ENCODE measurements around the gene XPR1. TPM values are rescaled to one million over a fixed set of nuclear protein-coding genes. Genes with fewer than 3 reads are reported as not detected.
A peak's percentile ranks its signal among the peaks of the same experiment; 100 is the strongest.

The XPR1 gene
- total and polyA plus RNA-seq, 2 donors (not counting 3 experiments of a cell fraction or from before 2014, with no cell fraction given), result 23.9 to 26.7 TPM

GRCh38 chr1:180773210-180773865, 141.5 kb downstream of the XPR1 start:
- no peak overlapping the region for H3K4me2 ChIP-seq (ENCODE audit: insufficient read depth, low read length)
- no TSS peak for BruUV-seq (replicated peaks)
- no peak overlapping the region for H3K9ac ChIP-seq (replicated peaks; ENCODE audit: extremely low read depth, insufficient read depth, low read length)
- H2AFZ ChIP-seq (ENCODE audit: low read depth, low read length), result no peak overlapping the region
- H4K20me1 ChIP-seq (replicated peaks; ENCODE audit: control insufficient read depth, extremely low read depth, insufficient read depth, low read length), result no peaks in the 10 kb centered on the region
- H3K36me3 ChIP-seq (ENCODE audit: control insufficient read depth in 2 of 2, extremely low read depth in 1 of 2, insufficient read depth in 2 of 2, low read length in 2 of 2), result no peaks in the 10 kb centered on the region
- H3K79me2 ChIP-seq (ENCODE audit: control insufficient read depth, insufficient read depth, low read length), result peaks cover 2% of the 10 kb centered on the region
- no peaks in the 10 kb centered on the region for H3K9me1 ChIP-seq (replicated peaks; ENCODE audit: control insufficient read depth, extremely low read depth, insufficient read depth, low read length)
- TF ChIP-seq MYC (IDR thresholded peaks at IDR 0.05; ENCODE audit: low read depth, low read length) (no peak), FOS (IDR thresholded peaks at IDR 0.05; ENCODE audit: borderline replicate concordance, insufficient read depth, low read length) (peak; percentile 61)
- DNase-seq (ENCODE audit: low read depth, low spot score), result peak; percentile 64
- no peak overlapping the region for H3K27ac ChIP-seq (ENCODE audit: insufficient read depth, low read depth, low read length)
- H3K4me1 ChIP-seq (ENCODE audit: control insufficient read depth, extremely low read depth, insufficient read depth, low read length), result peaks cover 7% of the 10 kb centered on the region
- no peaks in the 10 kb centered on the region for H3K9me3 ChIP-seq (replicated peaks; ENCODE audit: control insufficient read depth, insufficient read depth, low read length)
- FAIRE-seq, result peak; percentile 76
- ChIA-PET POLR2A (no interaction called here), CTCF (interaction anchor here (0.9 to 1.8 kb wide), 3 partner anchors 13 to 90 kb away, joined by 3 to 8 read pairs (median 3); no protein-coding TSS in a partner anchor)
- H3K27me3 ChIP-seq (ENCODE audit: control insufficient read depth in 2 of 2, insufficient read depth in 2 of 2, low read length in 2 of 2), result no peaks in the 10 kb centered on the region
- no peak overlapping the region for H3K4me3 ChIP-seq (replicated peaks in 1 of 3; ENCODE audit: insufficient read depth in 1 of 3, low read depth in 1 of 3, low read length in 3 of 3)
- intact Hi-C loops (cut with micrococcal nuclease), result loop anchor here (5.0 kb wide), 1 partner anchor 256 kb away; no protein-coding TSS in a partner anchor
- dilution Hi-C loops (cut with MboI; ENCODE audit: extremely low pct_ligation_motif_present, low sequenced_read_pairs), result no loop called here

GRCh38 chr1:180775801-180776200, 144.0 kb downstream of the XPR1 start:
- intact Hi-C loops (cut with micrococcal nuclease), result loop anchor here (5.0 kb wide), 1 partner anchor 86 kb away; no protein-coding TSS in a partner anchor
- FAIRE-seq (no peak), DNase-seq (ENCODE audit: low read depth, low spot score) (no peak)
- H2AFZ ChIP-seq (ENCODE audit: low read depth, low read length), result no peak overlapping the region
- no peaks in the 10 kb centered on the region for H3K27me3 ChIP-seq (ENCODE audit: control insufficient read depth in 2 of 2, insufficient read depth in 2 of 2, low read length in 2 of 2)
- TF ChIP-seq POLR2A (IDR thresholded peaks at IDR 0.05; ENCODE audit: low read depth, low read length) (no peak), FOS (IDR thresholded peaks at IDR 0.05; ENCODE audit: borderline replicate concordance, insufficient read depth, low read length) (no peak), GATA2 (IDR thresholded peaks at IDR 0.05; ENCODE audit: insufficient read depth, insufficient read length, low read depth, low read length) (no peak), POLR2AphosphoS5 (IDR thresholded peaks at IDR 0.05; ENCODE audit: insufficient read depth, low read depth, low read length) (no peak), JUN (IDR thresholded peaks at IDR 0.05; ENCODE audit: borderline replicate concordance, insufficient read depth, insufficient read length, low read depth) (no peak), CTCF (IDR thresholded peaks at IDR 0.05; ENCODE audit: extremely low read depth in 1 of 2, insufficient read depth in 1 of 2, low read depth in 1 of 2, low read length in 2 of 2) (no peak), MYC (IDR thresholded peaks at IDR 0.05; ENCODE audit: low read depth, low read length) (no peak), MAX (IDR thresholded peaks at IDR 0.05; ENCODE audit: insufficient read depth, insufficient read length) (no peak)
- H3K27ac ChIP-seq (ENCODE audit: insufficient read depth, low read depth, low read length), result no peak overlapping the region
- no peaks in the 10 kb centered on the region for H3K36me3 ChIP-seq (ENCODE audit: control insufficient read depth in 2 of 2, extremely low read depth in 1 of 2, insufficient read depth in 2 of 2, low read length in 2 of 2)
- H3K4me2 ChIP-seq (ENCODE audit: insufficient read depth, low read length), result no peak overlapping the region
- no peak overlapping the region for H3K9ac ChIP-seq (replicated peaks; ENCODE audit: extremely low read depth, insufficient read depth, low read length)
- H3K9me3 ChIP-seq (replicated peaks; ENCODE audit: control insufficient read depth, insufficient read depth, low read length), result no peaks in the 10 kb centered on the region
- ChIA-PET POLR2A (no interaction called here), CTCF (no interaction called here)
- H3K9me1 ChIP-seq (replicated peaks; ENCODE audit: control insufficient read depth, extremely low read depth, insufficient read depth, low read length), result no peaks in the 10 kb centered on the region
- peaks cover 2% of the 10 kb centered on the region for H3K79me2 ChIP-seq (ENCODE audit: control insufficient read depth, insufficient read depth, low read length)
- no peak overlapping the region for H3K4me3 ChIP-seq (replicated peaks in 1 of 3; ENCODE audit: insufficient read depth in 1 of 3, low read depth in 1 of 3, low read length in 3 of 3)
- no peaks in the 10 kb centered on the region for H4K20me1 ChIP-seq (replicated peaks; ENCODE audit: control insufficient read depth, extremely low read depth, insufficient read depth, low read length)
- BruUV-seq (replicated peaks), result no TSS peak
- H3K4me1 ChIP-seq (ENCODE audit: control insufficient read depth, extremely low read depth, insufficient read depth, low read length), result peaks cover 7% of the 10 kb centered on the region
- dilution Hi-C loops (cut with MboI; ENCODE audit: extremely low pct_ligation_motif_present, low sequenced_read_pairs), result no loop called here

Measured in endothelial cell of umbilical vein (primary cell).